Panc1 (cell line): ENCODE data around the gene SLC30A1. TPM values are rescaled to one million over a fixed set of nuclear protein-coding genes. Genes with fewer than 3 reads are reported as not detected.

Experiments used
- ATAC-seq: fragments of 200-7000 bp; cut with Tn5 transposase; 2 replicates; pipeline ENCODE4 v1.9.1; 2020; ENCODE audit warnings: mild to moderate bottlenecking, moderate library complexity
- BruUV-seq: library from RNA; stranded (reverse); fragments of 400-500 nt; replicated peaks from 2 replicates; lab custom pipeline; 2021; lab: Mats Ljungman, UMichigan
- CTCF ChIA-PET: fragments of 300-600 bp; sonication (Branson Sonifier 250); formaldehyde crosslinking; loops from one replicate; lab custom pipeline; 2022; ENCODE audit warnings: antibody characterized with exemption; lab: Charles Lee
- POLR2A ChIA-PET: fragments of 300-600 bp; sonication (Branson Sonifier 250); formaldehyde crosslinking; loops from one replicate; lab custom pipeline; 2022; ENCODE audit warnings: antibody characterized with exemption; lab: Charles Lee
- DNase-seq: peaks from one replicate; pipeline ENCODE4 v3.0.0-alpha.2; 2010; ENCODE audit warnings: low read depth, low spot score
- H3K27ac ChIP-seq: 2 replicates; pipeline ENCODE4 v1.5.1; 2011; ENCODE audit warnings: mild to moderate bottlenecking, low read length, inconsistent platforms
- H3K27me3 ChIP-seq: fragments of 200-500 bp; sonication (Bioruptor generic); 2 replicates; pipeline ENCODE4 v1.6.0; 2014; ENCODE audit warnings: low read length, inconsistent platforms; ENCODE audit not compliant: control insufficient read depth, insufficient read depth
- H3K36me3 ChIP-seq: fragments of 200-500 bp; sonication (Bioruptor generic); 2 replicates; pipeline ENCODE4 v1.5.1; 2014; ENCODE audit warnings: inconsistent platforms, mild to moderate bottlenecking, low read length, moderate library complexity; ENCODE audit not compliant: control insufficient read depth, insufficient read depth
- H3K4me1 ChIP-seq: 2 replicates; pipeline ENCODE4 v1.5.1; 2011; ENCODE audit warnings: inconsistent platforms, mild to moderate bottlenecking, low read length, moderate library complexity; ENCODE audit not compliant: control insufficient read depth, insufficient read depth
- H3K4me3 ChIP-seq, 2 experiments: 2 replicates each; pipeline ENCODE4 v1.5.1; 2011 to 2012; ENCODE audit warnings: low read depth in 2 of 2, low read length in 2 of 2, mild to moderate bottlenecking in 2 of 2, inconsistent platforms in 1 of 2, moderate library complexity in 1 of 2
- H3K9me3 ChIP-seq: fragments of 200-500 bp; sonication (Bioruptor generic); 2 replicates; pipeline ENCODE4 v1.5.1; 2014; ENCODE audit warnings: low read depth, mild to moderate bottlenecking, inconsistent platforms, low read length, moderate library complexity; ENCODE audit not compliant: control insufficient read depth, insufficient read depth
- POLR2AphosphoS5 ChIP-seq: IDR thresholded peaks from 2 replicates; pipeline ENCODE4 v1.6.1; 2012; ENCODE audit warnings: mild to moderate bottlenecking, low read depth, low read length, moderate library complexity
- SIN3A ChIP-seq: IDR thresholded peaks from 2 replicates; pipeline ENCODE4 v1.6.1; 2012; ENCODE audit warnings: low read depth, mild to moderate bottlenecking, low read length, moderate library complexity, borderline replicate concordance; ENCODE audit not compliant: insufficient read depth
- TCF7L2 ChIP-seq: IDR thresholded peaks from 2 replicates; pipeline ENCODE4 v1.6.1; 2011; ENCODE audit warnings: mild to moderate bottlenecking, low read depth, low read length, inconsistent platforms
- in situ Hi-C: cut with HindIII; loops from 2 replicates; pipeline ENCODE4 v1.10.0; 2016; ENCODE audit warnings: low sequenced_read_pairs, low pct_unique_long_range_greater_than_20kb
- intact Hi-C: fragments of 100-400 bp; cut with micrococcal nuclease; formaldehyde crosslinking; loops from one replicate; pipeline ENCODE4 v1.10.0; 2022; ENCODE audit not compliant: unreplicated experiment
- total RNA-seq: library from RNA; stranded (reverse); gene quantifications from one replicate; pipeline ENCODE4 v1.2.1, GENCODE V29; 2021; ENCODE audit not compliant: unreplicated experiment
- TF ChIP-seq, protein P1 (sequence below), 2 experiments: IDR thresholded peaks; 2 replicates each; pipeline ENCODE4 v1.6.1; 2011 to 2012; ENCODE audit warnings: low read depth in 2 of 2, control low read depth in 1 of 2, low read length in 1 of 2, mild to moderate bottlenecking in 1 of 2, moderate library complexity in 1 of 2; ENCODE audit not compliant: insufficient read depth in 1 of 2
- TF ChIP-seq, protein P2 (sequence below): fragments of 450-650 bp; IDR thresholded peaks from 2 replicates; pipeline ENCODE4 v1.5.1; 2017; ENCODE audit warnings: mild to moderate bottlenecking

Gene SLC30A1
- total RNA-seq, 1 experiment from 2014 or later: 34.5 TPM

DNA sequence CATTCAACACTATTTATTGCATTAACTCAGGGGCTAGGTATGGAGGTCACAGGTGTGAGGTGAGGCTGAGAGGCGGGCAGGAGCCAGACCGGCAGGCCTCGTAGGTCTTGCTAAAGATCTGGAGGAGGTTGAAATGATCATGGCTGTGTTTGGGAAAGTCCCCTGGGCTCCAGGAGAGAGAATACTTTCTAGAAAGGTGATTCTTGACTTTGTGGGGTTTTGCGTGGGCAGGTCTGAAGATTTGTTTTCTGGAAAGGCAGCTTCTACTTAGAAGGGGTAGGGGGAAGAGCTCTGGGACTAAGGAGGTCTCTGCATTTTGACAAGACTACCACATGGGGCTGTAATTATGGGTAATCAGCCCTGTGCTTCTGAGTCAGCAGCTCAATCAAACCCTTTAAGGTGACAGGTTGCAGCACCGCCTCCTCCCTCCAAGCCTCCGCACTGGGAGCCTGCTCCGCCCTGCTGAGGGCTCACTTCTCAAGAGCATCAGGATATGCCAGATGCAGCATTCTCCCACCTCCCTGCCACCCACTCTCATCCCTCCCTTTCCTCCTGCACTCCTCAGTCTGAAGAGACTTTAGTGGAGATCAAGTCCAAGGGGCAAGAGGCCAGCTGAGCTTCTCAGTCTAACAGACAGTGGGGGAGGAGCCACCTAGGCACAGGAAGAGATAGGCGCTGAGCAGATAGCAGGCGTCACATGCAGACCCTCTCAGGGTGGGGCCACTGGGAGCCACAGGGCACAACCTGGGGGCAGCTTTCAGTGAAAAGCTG, 30.5 kb downstream of the SLC30A1 start:
- Histone ChIP-seq H3K9me3 (no peaks in the 10 kb centered on the region), H3K4me1 (no peaks in the 10 kb centered on the region), H3K36me3 (no peaks in the 10 kb centered on the region), H3K27ac (no peak overlapping the region), H3K27me3 (no peaks in the 10 kb centered on the region), H3K4me3 (no peak overlapping the region)
- TF ChIP-seq TCF7L2 (no peak), POLR2AphosphoS5 (no peak)
- TF ChIP-seq, protein P1, sequence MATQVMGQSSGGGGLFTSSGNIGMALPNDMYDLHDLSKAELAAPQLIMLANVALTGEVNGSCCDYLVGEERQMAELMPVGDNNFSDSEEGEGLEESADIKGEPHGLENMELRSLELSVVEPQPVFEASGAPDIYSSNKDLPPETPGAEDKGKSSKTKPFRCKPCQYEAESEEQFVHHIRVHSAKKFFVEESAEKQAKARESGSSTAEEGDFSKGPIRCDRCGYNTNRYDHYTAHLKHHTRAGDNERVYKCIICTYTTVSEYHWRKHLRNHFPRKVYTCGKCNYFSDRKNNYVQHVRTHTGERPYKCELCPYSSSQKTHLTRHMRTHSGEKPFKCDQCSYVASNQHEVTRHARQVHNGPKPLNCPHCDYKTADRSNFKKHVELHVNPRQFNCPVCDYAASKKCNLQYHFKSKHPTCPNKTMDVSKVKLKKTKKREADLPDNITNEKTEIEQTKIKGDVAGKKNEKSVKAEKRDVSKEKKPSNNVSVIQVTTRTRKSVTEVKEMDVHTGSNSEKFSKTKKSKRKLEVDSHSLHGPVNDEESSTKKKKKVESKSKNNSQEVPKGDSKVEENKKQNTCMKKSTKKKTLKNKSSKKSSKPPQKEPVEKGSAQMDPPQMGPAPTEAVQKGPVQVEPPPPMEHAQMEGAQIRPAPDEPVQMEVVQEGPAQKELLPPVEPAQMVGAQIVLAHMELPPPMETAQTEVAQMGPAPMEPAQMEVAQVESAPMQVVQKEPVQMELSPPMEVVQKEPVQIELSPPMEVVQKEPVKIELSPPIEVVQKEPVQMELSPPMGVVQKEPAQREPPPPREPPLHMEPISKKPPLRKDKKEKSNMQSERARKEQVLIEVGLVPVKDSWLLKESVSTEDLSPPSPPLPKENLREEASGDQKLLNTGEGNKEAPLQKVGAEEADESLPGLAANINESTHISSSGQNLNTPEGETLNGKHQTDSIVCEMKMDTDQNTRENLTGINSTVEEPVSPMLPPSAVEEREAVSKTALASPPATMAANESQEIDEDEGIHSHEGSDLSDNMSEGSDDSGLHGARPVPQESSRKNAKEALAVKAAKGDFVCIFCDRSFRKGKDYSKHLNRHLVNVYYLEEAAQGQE (IDR thresholded peaks at IDR 0.05; ENCODE audit: insufficient read depth in 1 of 2, low read depth in 2 of 2, low read length in 1 of 2): no peak
- in situ Hi-C loops: no loop called here
- no TSS peak for BruUV-seq
- CTCF ChIA-PET: no interaction called here
- POLR2A ChIA-PET: no interaction called here
- intact Hi-C loops: no loop called here
- DNase-seq (no peak), ATAC-seq (no peak)

DNA sequence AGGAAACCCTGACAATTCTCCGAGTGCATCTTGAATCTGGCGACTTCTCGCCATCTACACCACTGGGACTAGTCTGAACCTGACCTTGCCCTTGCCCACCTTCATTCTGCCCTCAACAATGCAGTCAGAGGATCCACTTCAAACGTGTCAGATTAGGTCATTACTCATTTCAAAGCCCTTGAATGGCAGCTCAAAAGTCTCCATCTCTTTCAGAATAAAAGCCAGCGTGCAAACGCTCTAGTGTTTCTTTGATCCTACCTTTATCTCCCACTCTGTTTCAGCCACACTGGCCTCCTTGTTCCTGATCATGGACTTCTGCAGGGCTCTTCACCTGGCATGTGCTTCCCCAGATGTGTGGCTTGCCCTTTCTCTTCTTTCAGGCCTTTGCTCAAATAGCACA, 31.3 kb downstream of the SLC30A1 start:
- intact Hi-C loops: no loop called here
- DNase-seq (no peak), ATAC-seq (no peak)
- no peaks in the 10 kb centered on the region for H3K4me1 ChIP-seq
- H3K9me3 ChIP-seq: no peaks in the 10 kb centered on the region
- no TSS peak for BruUV-seq
- in situ Hi-C loops: no loop called here
- TF ChIP-seq, protein P1 (IDR thresholded peaks at IDR 0.05; ENCODE audit: insufficient read depth in 1 of 2, low read depth in 2 of 2, low read length in 1 of 2): no peak
- TF ChIP-seq TCF7L2 (no peak), SIN3A (no peak), POLR2AphosphoS5 (no peak)
- TF ChIP-seq, protein P2, sequence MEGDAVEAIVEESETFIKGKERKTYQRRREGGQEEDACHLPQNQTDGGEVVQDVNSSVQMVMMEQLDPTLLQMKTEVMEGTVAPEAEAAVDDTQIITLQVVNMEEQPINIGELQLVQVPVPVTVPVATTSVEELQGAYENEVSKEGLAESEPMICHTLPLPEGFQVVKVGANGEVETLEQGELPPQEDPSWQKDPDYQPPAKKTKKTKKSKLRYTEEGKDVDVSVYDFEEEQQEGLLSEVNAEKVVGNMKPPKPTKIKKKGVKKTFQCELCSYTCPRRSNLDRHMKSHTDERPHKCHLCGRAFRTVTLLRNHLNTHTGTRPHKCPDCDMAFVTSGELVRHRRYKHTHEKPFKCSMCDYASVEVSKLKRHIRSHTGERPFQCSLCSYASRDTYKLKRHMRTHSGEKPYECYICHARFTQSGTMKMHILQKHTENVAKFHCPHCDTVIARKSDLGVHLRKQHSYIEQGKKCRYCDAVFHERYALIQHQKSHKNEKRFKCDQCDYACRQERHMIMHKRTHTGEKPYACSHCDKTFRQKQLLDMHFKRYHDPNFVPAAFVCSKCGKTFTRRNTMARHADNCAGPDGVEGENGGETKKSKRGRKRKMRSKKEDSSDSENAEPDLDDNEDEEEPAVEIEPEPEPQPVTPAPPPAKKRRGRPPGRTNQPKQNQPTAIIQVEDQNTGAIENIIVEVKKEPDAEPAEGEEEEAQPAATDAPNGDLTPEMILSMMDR: no peak
- POLR2A ChIA-PET: no interaction called here
- no peak overlapping the region for H3K27ac ChIP-seq
- CTCF ChIA-PET: no interaction called here
- no peaks in the 10 kb centered on the region for H3K36me3 ChIP-seq
- no peak overlapping the region for H3K4me3 ChIP-seq
- H3K27me3 ChIP-seq: no peaks in the 10 kb centered on the region
